ENCODE data around the gene PIP5K1B.

PIP5K1B gene

GRCh38 chr9:68692519-68692918, 12.5 kb upstream of the PIP5K1B start:
- ATAC-seq (ENCODE audit: insufficient read depth, low read depth) (no peak), DNase-seq (no peak)
- Histone ChIP-seq H3K27ac (ENCODE audit: low read length) (no peak overlapping the region), H3K4me1 (ENCODE audit: insufficient read depth, low read length) (no peaks in the 10 kb centered on the region), H4K20me1 (ENCODE audit: insufficient read depth, low read length) (no peaks in the 10 kb centered on the region), H3K9me3 (ENCODE audit: insufficient read depth, low read length, severe bottlenecking) (no peaks in the 10 kb centered on the region), H3K9ac (ENCODE audit: low read depth, low read length) (no peak overlapping the region), H3K79me2 (ENCODE audit: insufficient read depth, low read length) (no peaks in the 10 kb centered on the region), H2AFZ (ENCODE audit: low read depth, low read length) (no peak overlapping the region), H3K36me3 (ENCODE audit: insufficient read depth, low read length) (no peaks in the 10 kb centered on the region), H3K4me3 (ENCODE audit: low read depth in 1 of 2, low read length in 2 of 2) (no peak overlapping the region), H3K4me2 (ENCODE audit: insufficient read depth, low read length) (no peak overlapping the region), H3K27me3 (ENCODE audit: insufficient read depth, low read length, poor library complexity) (peaks cover 3% of the 10 kb centered on the region)
- TF ChIP-seq EZH2 (IDR thresholded peaks at IDR 0.05; ENCODE audit: borderline replicate concordance, low read depth, low read length, severe bottlenecking): no peak
- TF ChIP-seq, protein P1, sequence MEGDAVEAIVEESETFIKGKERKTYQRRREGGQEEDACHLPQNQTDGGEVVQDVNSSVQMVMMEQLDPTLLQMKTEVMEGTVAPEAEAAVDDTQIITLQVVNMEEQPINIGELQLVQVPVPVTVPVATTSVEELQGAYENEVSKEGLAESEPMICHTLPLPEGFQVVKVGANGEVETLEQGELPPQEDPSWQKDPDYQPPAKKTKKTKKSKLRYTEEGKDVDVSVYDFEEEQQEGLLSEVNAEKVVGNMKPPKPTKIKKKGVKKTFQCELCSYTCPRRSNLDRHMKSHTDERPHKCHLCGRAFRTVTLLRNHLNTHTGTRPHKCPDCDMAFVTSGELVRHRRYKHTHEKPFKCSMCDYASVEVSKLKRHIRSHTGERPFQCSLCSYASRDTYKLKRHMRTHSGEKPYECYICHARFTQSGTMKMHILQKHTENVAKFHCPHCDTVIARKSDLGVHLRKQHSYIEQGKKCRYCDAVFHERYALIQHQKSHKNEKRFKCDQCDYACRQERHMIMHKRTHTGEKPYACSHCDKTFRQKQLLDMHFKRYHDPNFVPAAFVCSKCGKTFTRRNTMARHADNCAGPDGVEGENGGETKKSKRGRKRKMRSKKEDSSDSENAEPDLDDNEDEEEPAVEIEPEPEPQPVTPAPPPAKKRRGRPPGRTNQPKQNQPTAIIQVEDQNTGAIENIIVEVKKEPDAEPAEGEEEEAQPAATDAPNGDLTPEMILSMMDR (IDR thresholded peaks at IDR 0.05; ENCODE audit: borderline replicate concordance, extremely low read depth, low read length, poor library complexity, severe bottlenecking): no peak

- Histone ChIP-seq H4K20me1 (ENCODE audit: insufficient read depth, low read length) (no peaks in the 10 kb centered on the region), H3K27me3 (ENCODE audit: insufficient read depth, low read length, poor library complexity) (peaks cover 3% of the 10 kb centered on the region), H3K9ac (ENCODE audit: low read depth, low read length) (no peak overlapping the region), H3K4me3 (ENCODE audit: low read depth in 1 of 2, low read length in 2 of 2) (no peak overlapping the region), H3K27ac (ENCODE audit: low read length) (no peak overlapping the region), H3K4me1 (ENCODE audit: insufficient read depth, low read length) (no peaks in the 10 kb centered on the region), H3K4me2 (ENCODE audit: insufficient read depth, low read length) (no peak overlapping the region), H3K79me2 (ENCODE audit: insufficient read depth, low read length) (no peaks in the 10 kb centered on the region), H3K9me3 (ENCODE audit: insufficient read depth, low read length, severe bottlenecking) (no peaks in the 10 kb centered on the region), H2AFZ (ENCODE audit: low read depth, low read length) (no peak overlapping the region), H3K36me3 (ENCODE audit: insufficient read depth, low read length) (no peaks in the 10 kb centered on the region)
- ATAC-seq (ENCODE audit: insufficient read depth, low read depth) (no peak), DNase-seq (no peak)
- TF ChIP-seq, protein P1 (IDR thresholded peaks at IDR 0.05; ENCODE audit: borderline replicate concordance, extremely low read depth, low read length, poor library complexity, severe bottlenecking): no peak
- TF ChIP-seq EZH2 (IDR thresholded peaks at IDR 0.05; ENCODE audit: borderline replicate concordance, low read depth, low read length, severe bottlenecking): no peak
Measured at GRCh38 chr9:68694125-68694524, 10.9 kb upstream of the PIP5K1B start.

- Histone ChIP-seq H3K9me3 (ENCODE audit: insufficient read depth, low read length, severe bottlenecking) (no peaks in the 10 kb centered on the region), H3K4me2 (ENCODE audit: insufficient read depth, low read length) (no peak overlapping the region), H2AFZ (ENCODE audit: low read depth, low read length) (no peak overlapping the region), H3K36me3 (ENCODE audit: insufficient read depth, low read length) (no peaks in the 10 kb centered on the region), H3K9ac (ENCODE audit: low read depth, low read length) (no peak overlapping the region), H3K27ac (ENCODE audit: low read length) (no peak overlapping the region), H3K79me2 (ENCODE audit: insufficient read depth, low read length) (no peaks in the 10 kb centered on the region), H3K27me3 (ENCODE audit: insufficient read depth, low read length, poor library complexity) (no peaks in the 10 kb centered on the region), H4K20me1 (ENCODE audit: insufficient read depth, low read length) (no peaks in the 10 kb centered on the region), H3K4me3 (ENCODE audit: low read depth in 1 of 2, low read length in 2 of 2) (no peak overlapping the region), H3K4me1 (ENCODE audit: insufficient read depth, low read length) (no peaks in the 10 kb centered on the region)
- ATAC-seq (ENCODE audit: insufficient read depth, low read depth) (no peak), DNase-seq (no peak)
- TF ChIP-seq, protein P1 (IDR thresholded peaks at IDR 0.05; ENCODE audit: borderline replicate concordance, extremely low read depth, low read length, poor library complexity, severe bottlenecking): no peak
- no peak for TF ChIP-seq EZH2 (IDR thresholded peaks at IDR 0.05; ENCODE audit: borderline replicate concordance, low read depth, low read length, severe bottlenecking)
Measured at GRCh38 chr9:68697851-68698250, 7.2 kb upstream of the PIP5K1B start.
